A549 (cell line): ENCODE data around the gene PHF23.

Source experiments
- BHLHE40 ChIP-seq: IDR thresholded peaks from 2 replicates; pipeline ENCODE4 v1.6.1; 2012; ENCODE audit warnings: low read depth, low read length, inconsistent platforms
- HOXB13 ChIP-seq: fragments of 250-450 bp; sonication (Bioruptor Pico); IDR thresholded peaks from 2 replicates; pipeline ENCODE4 v1.5.0; 2020; ENCODE audit warnings: low read depth, mild to moderate bottlenecking, moderate library complexity
- MAFK ChIP-seq: fragments of 450-650 bp; IDR thresholded peaks from 2 replicates; pipeline ENCODE4 v1.6.1; 2014; ENCODE audit not compliant: partially characterized antibody
- SMC3 ChIP-seq: fragments of >200 bp; sonication (Bioruptor Twin); formaldehyde crosslinking; IDR thresholded peaks from 3 replicates; pipeline ENCODE4 v1.6.1; 2018; ENCODE audit warnings: inconsistent platforms

GRCh38 chr17:7204828-7205461, 34.3 kb downstream of the PHF23 start:
- no peak for TF ChIP-seq MAFK
- no peak for TF ChIP-seq BHLHE40
- no peak for TF ChIP-seq SMC3
- TF ChIP-seq HOXB13 (CRISPR knock-in tag) = no peak
